ENCODE results near the gene TP53BP1. TPM values are rescaled to one million over a fixed set of nuclear protein-coding genes. Genes with fewer than 3 reads are reported as not detected.

Gene TP53BP1
- total and polyA plus RNA-seq, 2 experiments from 2014 or later, result 20.1 to 46.4 TPM

- peak overlapping the region; percentile 100 for H3K4me3 ChIP-seq
- H3K27ac ChIP-seq, result peak overlapping the region; percentile 83
- H3K36me3 ChIP-seq (ENCODE audit: low read depth), result peaks cover under 1% of the 10 kb centered on the region; the same call in 1 of the 2 replicates
- H3K79me2 ChIP-seq (ENCODE audit: insufficient read depth), result peaks cover 29% of the 10 kb centered on the region
- H3K4me1 ChIP-seq (ENCODE audit: insufficient read depth), result peaks cover 48% of the 10 kb centered on the region
- DNase-seq, result no peak
- H3K9ac ChIP-seq, result peak overlapping the region; percentile 89
- in situ Hi-C loops (cut with MboI), result no loop called here
- peaks cover 42% of the 10 kb centered on the region for H3F3A ChIP-seq (ENCODE audit: insufficient read depth)
- peak overlapping the region; percentile 92; the same call in 1 of the 2 replicates for H2AFZ ChIP-seq
- no peaks in the 10 kb centered on the region for H3K27me3 ChIP-seq (replicated peaks; ENCODE audit: insufficient read depth)
- TF ChIP-seq EZH2phosphoT487 (IDR thresholded peaks at IDR 0.05; ENCODE audit: insufficient read depth, low read depth) (no peak), EZH2 (IDR thresholded peaks at IDR 0.05; ENCODE audit: insufficient read depth, poor library complexity, severe bottlenecking) (no peak)
- no peaks in the 10 kb centered on the region for H3K9me2 ChIP-seq (ENCODE audit: insufficient read depth)
- no peaks in the 10 kb centered on the region for H4K20me1 ChIP-seq (ENCODE audit: insufficient read depth)
- 8% methylated on average over 2 of the region's 2 CpGs for WGBS, 2 experiments (ENCODE audit: low coverage in 1 of 2, low lambda C conversion rate in 2 of 2, missing lambda C conversion rate in 2 of 2)
- H3K9me3 ChIP-seq (ENCODE audit: low read depth), result no peaks in the 10 kb centered on the region
- peak overlapping the region; percentile 98 for H3K4me2 ChIP-seq (ENCODE audit: unreplicated experiment)
Observed at GRCh38 chr15:43515741-43516140, 22.8 kb upstream of the TP53BP1 start.

DNA sequence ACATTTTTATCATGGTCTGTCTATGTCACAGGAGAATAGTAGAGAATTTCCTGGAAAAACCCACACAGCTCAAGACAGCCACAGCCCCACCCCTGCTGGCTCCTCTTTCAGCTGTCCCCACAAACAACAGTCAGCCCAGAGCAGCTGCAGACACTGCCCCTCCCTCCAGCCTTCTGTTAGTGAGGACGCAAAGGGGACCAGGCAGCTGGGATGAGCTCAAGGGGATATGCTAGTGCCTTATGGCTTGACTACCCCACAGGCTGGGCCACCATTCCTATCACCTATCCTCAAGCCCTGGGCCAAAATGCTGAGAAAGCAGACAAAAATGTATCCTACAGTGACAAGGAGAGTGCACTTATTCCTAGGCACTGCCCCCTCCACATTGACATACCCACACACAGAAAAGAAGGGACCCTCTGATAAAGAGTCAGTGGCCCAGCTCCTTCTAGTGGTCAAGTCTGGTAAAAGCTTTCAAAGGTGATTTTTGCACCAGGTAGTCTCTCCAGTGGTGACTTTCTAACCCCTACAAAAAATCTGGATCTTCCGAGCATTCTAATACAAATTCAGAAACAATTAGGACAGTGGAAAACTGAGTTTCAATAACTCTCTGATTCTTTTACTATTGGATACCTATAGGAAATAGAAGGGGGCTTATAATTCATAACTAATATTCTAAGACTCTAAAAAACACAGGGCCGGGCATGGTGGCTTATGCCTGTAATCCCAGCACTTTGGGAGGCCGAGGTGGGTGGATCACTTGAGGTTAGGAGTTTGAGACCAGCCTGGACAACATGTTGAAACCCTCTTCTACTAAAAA, 21.5 kb upstream of the TP53BP1 start:
- H3K27me3 ChIP-seq (replicated peaks; ENCODE audit: insufficient read depth), result no peaks in the 10 kb centered on the region
- DNase-seq, result peak; percentile 68
- peak overlapping the region; percentile 73 for H2AFZ ChIP-seq
- peaks cover 47% of the 10 kb centered on the region for H3F3A ChIP-seq (ENCODE audit: insufficient read depth)
- H3K4me2 ChIP-seq (ENCODE audit: unreplicated experiment), result peak overlapping the region; percentile 56
- peaks cover 51% of the 10 kb centered on the region for H3K4me1 ChIP-seq (ENCODE audit: insufficient read depth)
- no peaks in the 10 kb centered on the region for H3K9me2 ChIP-seq (ENCODE audit: insufficient read depth)
- peak overlapping the region; percentile 10; the same call in 1 of the 2 replicates for H3K9ac ChIP-seq
- H3K4me3 ChIP-seq, result no peak overlapping the region
- H3K36me3 ChIP-seq (ENCODE audit: low read depth), result no peaks in the 10 kb centered on the region
- peaks cover 20% of the 10 kb centered on the region for H3K79me2 ChIP-seq (ENCODE audit: insufficient read depth)
- WGBS, 2 experiments (ENCODE audit: low coverage in 1 of 2, low lambda C conversion rate in 2 of 2, missing lambda C conversion rate in 2 of 2), result 47 to 51% methylated on average over 4 of the region's 4 CpGs
- no peaks in the 10 kb centered on the region for H4K20me1 ChIP-seq (ENCODE audit: insufficient read depth)
- H3K27ac ChIP-seq, result peak overlapping the region; percentile 72
- no peak for TF ChIP-seq EZH2 (IDR thresholded peaks at IDR 0.05; ENCODE audit: insufficient read depth, poor library complexity, severe bottlenecking)
- TF ChIP-seq EZH2phosphoT487 (IDR thresholded peaks at IDR 0.05; ENCODE audit: insufficient read depth, low read depth), result no peak
- in situ Hi-C loops (cut with MboI), result no loop called here
- no peaks in the 10 kb centered on the region for H3K9me3 ChIP-seq (ENCODE audit: low read depth)

GRCh38 chr15:43513550-43513949, 20.6 kb upstream of the TP53BP1 start:
- Histone ChIP-seq H2AFZ (peak overlapping the region; percentile 73), H3K36me3 (ENCODE audit: low read depth) (no peaks in the 10 kb centered on the region), H3K9me3 (ENCODE audit: low read depth) (no peaks in the 10 kb centered on the region), H3K9me2 (ENCODE audit: insufficient read depth) (no peaks in the 10 kb centered on the region), H3K4me2 (ENCODE audit: unreplicated experiment) (peak overlapping the region; percentile 56), H3K79me2 (ENCODE audit: insufficient read depth) (peaks cover 11% of the 10 kb centered on the region), H3F3A (ENCODE audit: insufficient read depth) (peaks cover 50% of the 10 kb centered on the region), H3K27me3 (replicated peaks; ENCODE audit: insufficient read depth) (no peaks in the 10 kb centered on the region), H4K20me1 (ENCODE audit: insufficient read depth) (no peaks in the 10 kb centered on the region), H3K4me3 (no peak overlapping the region), H3K9ac (peak overlapping the region; percentile 10), H3K27ac (peak overlapping the region; percentile 72), H3K4me1 (ENCODE audit: insufficient read depth) (peaks cover 56% of the 10 kb centered on the region)
- peak; percentile 67 for DNase-seq
- TF ChIP-seq EZH2phosphoT487 (IDR thresholded peaks at IDR 0.05; ENCODE audit: insufficient read depth, low read depth) (no peak), EZH2 (IDR thresholded peaks at IDR 0.05; ENCODE audit: insufficient read depth, poor library complexity, severe bottlenecking) (no peak)
- 0 to 3% methylated on average over 1 of the region's 1 CpG for WGBS, 2 experiments (ENCODE audit: low coverage in 1 of 2, low lambda C conversion rate in 2 of 2, missing lambda C conversion rate in 2 of 2)
- in situ Hi-C loops (cut with MboI), result no loop called here

DNA sequence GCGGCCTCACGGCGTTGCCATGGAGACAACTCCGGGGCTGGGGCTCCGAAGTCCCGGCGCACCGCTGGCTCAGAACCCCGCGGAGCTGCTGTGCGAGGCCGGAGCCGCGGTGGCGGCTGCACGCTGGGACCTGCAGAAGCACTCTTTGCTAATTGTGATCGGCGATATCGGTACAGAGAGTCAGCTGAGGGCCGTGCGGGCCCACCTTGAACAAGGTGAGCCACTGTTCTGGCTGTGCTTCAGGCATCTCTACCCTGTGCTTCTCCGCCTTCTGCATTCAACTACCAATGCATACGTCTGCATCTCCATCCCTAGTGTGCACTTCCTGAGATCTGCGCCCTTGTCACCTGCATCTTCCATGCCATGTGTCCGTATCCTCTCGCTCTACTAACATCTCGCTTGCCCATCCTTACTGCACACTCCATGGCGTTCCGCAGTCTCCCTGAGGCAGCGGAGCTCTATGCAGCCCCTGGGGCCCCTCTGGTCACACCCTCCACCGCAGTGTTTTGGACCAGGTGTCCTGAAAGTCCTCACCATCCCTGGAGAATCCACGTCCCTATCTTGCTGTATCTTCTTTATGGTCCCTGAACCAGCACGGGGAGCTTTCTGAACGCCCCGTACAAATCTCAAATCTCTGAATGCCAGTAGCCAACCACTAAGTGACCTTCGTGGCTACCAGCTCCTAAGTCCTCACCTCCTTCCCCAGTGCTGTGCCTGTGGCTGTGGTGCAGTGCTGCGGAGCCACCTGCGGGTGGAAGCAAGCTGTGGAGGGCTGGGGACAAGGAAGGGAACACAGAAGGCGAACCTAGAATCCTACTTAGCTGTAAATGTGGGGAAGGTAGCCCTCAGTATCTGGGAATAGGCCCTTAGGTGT, 18.3 kb upstream of the TP53BP1 start:
- no peak overlapping the region for H3K27ac ChIP-seq
- H3K9me2 ChIP-seq (ENCODE audit: insufficient read depth), result no peaks in the 10 kb centered on the region
- peak overlapping the region; percentile 76 for H3K4me2 ChIP-seq (ENCODE audit: unreplicated experiment)
- DNase-seq, result peak; percentile 28
- peak overlapping the region; percentile 86 for H3K4me3 ChIP-seq
- H3K9me3 ChIP-seq (ENCODE audit: low read depth), result no peaks in the 10 kb centered on the region
- H3K79me2 ChIP-seq (ENCODE audit: insufficient read depth), result no peaks in the 10 kb centered on the region
- H2AFZ ChIP-seq, result peak overlapping the region; percentile 91
- in situ Hi-C loops (cut with MboI), result no loop called here
- peak overlapping the region; percentile 90 for H3K9ac ChIP-seq
- no peaks in the 10 kb centered on the region for H3K27me3 ChIP-seq (replicated peaks; ENCODE audit: insufficient read depth)
- TF ChIP-seq EZH2phosphoT487 (IDR thresholded peaks at IDR 0.05; ENCODE audit: insufficient read depth, low read depth), result no peak
- no peak for TF ChIP-seq EZH2 (IDR thresholded peaks at IDR 0.05; ENCODE audit: insufficient read depth, poor library complexity, severe bottlenecking)
- no peaks in the 10 kb centered on the region for H4K20me1 ChIP-seq (ENCODE audit: insufficient read depth)
- WGBS, 2 experiments (ENCODE audit: low coverage in 1 of 2, low lambda C conversion rate in 2 of 2, missing lambda C conversion rate in 2 of 2), result 18 to 19% methylated on average over 39 of the region's 39 CpGs
- H3K4me1 ChIP-seq (ENCODE audit: insufficient read depth), result peaks cover 48% of the 10 kb centered on the region
- no peaks in the 10 kb centered on the region for H3K36me3 ChIP-seq (ENCODE audit: low read depth)
- H3F3A ChIP-seq (ENCODE audit: insufficient read depth), result peaks cover 41% of the 10 kb centered on the region

All from GM23248 (cell line).